ENCODE data around the gene IGF2BP3. TPM values are rescaled to one million over a fixed set of nuclear protein-coding genes. Genes with fewer than 3 reads are reported as not detected.

Gene IGF2BP3
- total and polyA plus RNA-seq, 10 of the 15 experiments (the other 5 are each of a cell fraction or from before 2014, with no cell fraction given) = 4.6 to 61.2 (median 36.9) TPM

- TF ChIP-seq SIN3A (IDR thresholded peaks at IDR 0.05; ENCODE audit: low read depth, low read length) (peak; percentile 81; the same call in 1 of the 2 replicates), STAT3 (IDR thresholded peaks at IDR 0.05; ENCODE audit: low read depth, low read length) (no peak), GATAD2B (conservative IDR thresholded peaks at IDR 0.05; ENCODE audit: low read depth) (peak; percentile 90), LARP7 (IDR thresholded peaks at IDR 0.05) (0 out of 2 replicates have a peak, but pooled peaks have one; percentile 89), TCF3 (IDR thresholded peaks at IDR 0.05; ENCODE audit: borderline replicate concordance, insufficient read depth, low read depth, low read length) (no peak), MTA3 (IDR thresholded peaks at IDR 0.05; ENCODE audit: borderline replicate concordance, low read length) (no peak), SPI1 (IDR thresholded peaks at IDR 0.05; ENCODE audit: borderline replicate concordance, insufficient read depth, low read depth, low read length) (no peak), CHD1 (IDR thresholded peaks at IDR 0.05; ENCODE audit: low read depth, low read length) (no peak), ZBTB40 (IDR thresholded peaks at IDR 0.05; ENCODE audit: borderline replicate concordance) (no peak), HCFC1 (IDR thresholded peaks at IDR 0.05; ENCODE audit: low read length) (no peak), RFX5 (IDR thresholded peaks at IDR 0.05; ENCODE audit: low read depth, low read length) (0 out of 2 replicates have a peak, but pooled peaks have one; percentile 14), SREBF2 (IDR thresholded peaks at IDR 0.05; ENCODE audit: low read length) (no peak), NFIC (IDR thresholded peaks at IDR 0.05; ENCODE audit: low read depth, low read length) (no peak), ATF2 (IDR thresholded peaks at IDR 0.05; ENCODE audit: low read length) (no peak), TARDBP (IDR thresholded peaks at IDR 0.05; ENCODE audit: borderline replicate concordance) (no peak), ZNF24 (IDR thresholded peaks at IDR 0.05) (no peak; the same call in 1 of the 2 replicates), ZNF207 (IDR thresholded peaks at IDR 0.05; ENCODE audit: borderline replicate concordance) (no peak)
- TF ChIP-seq, protein P1, sequence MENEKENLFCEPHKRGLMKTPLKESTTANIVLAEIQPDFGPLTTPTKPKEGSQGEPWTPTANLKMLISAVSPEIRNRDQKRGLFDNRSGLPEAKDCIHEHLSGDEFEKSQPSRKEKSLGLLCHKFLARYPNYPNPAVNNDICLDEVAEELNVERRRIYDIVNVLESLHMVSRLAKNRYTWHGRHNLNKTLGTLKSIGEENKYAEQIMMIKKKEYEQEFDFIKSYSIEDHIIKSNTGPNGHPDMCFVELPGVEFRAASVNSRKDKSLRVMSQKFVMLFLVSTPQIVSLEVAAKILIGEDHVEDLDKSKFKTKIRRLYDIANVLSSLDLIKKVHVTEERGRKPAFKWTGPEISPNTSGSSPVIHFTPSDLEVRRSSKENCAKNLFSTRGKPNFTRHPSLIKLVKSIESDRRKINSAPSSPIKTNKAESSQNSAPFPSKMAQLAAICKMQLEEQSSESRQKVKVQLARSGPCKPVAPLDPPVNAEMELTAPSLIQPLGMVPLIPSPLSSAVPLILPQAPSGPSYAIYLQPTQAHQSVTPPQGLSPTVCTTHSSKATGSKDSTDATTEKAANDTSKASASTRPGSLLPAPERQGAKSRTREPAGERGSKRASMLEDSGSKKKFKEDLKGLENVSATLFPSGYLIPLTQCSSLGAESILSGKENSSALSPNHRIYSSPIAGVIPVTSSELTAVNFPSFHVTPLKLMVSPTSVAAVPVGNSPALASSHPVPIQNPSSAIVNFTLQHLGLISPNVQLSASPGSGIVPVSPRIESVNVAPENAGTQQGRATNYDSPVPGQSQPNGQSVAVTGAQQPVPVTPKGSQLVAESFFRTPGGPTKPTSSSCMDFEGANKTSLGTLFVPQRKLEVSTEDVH (IDR thresholded peaks at IDR 0.05; ENCODE audit: low read depth, partially characterized antibody) = peak; percentile 99
- TF ChIP-seq, protein P2, sequence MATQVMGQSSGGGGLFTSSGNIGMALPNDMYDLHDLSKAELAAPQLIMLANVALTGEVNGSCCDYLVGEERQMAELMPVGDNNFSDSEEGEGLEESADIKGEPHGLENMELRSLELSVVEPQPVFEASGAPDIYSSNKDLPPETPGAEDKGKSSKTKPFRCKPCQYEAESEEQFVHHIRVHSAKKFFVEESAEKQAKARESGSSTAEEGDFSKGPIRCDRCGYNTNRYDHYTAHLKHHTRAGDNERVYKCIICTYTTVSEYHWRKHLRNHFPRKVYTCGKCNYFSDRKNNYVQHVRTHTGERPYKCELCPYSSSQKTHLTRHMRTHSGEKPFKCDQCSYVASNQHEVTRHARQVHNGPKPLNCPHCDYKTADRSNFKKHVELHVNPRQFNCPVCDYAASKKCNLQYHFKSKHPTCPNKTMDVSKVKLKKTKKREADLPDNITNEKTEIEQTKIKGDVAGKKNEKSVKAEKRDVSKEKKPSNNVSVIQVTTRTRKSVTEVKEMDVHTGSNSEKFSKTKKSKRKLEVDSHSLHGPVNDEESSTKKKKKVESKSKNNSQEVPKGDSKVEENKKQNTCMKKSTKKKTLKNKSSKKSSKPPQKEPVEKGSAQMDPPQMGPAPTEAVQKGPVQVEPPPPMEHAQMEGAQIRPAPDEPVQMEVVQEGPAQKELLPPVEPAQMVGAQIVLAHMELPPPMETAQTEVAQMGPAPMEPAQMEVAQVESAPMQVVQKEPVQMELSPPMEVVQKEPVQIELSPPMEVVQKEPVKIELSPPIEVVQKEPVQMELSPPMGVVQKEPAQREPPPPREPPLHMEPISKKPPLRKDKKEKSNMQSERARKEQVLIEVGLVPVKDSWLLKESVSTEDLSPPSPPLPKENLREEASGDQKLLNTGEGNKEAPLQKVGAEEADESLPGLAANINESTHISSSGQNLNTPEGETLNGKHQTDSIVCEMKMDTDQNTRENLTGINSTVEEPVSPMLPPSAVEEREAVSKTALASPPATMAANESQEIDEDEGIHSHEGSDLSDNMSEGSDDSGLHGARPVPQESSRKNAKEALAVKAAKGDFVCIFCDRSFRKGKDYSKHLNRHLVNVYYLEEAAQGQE (IDR thresholded peaks at IDR 0.05; ENCODE audit: low read depth, low read length) = no peak
These were observed 4.0 kb upstream of the IGF2BP3 start (continued) for GRCh38 chr7:23474094-23474828.

All from GM12878 (cell line).